ENCODE measurements around the gene SLC51B.

The SLC51B gene

GRCh38 chr15:65066001-65066634 lies 20.9 kb downstream of the SLC51B start:
- peak; percentile 36 for DNase-seq (ENCODE audit: low read depth)
- no peak for TF ChIP-seq CTCF (IDR thresholded peaks at IDR 0.05; ENCODE audit: low read length, missing control alignments)
- H3K4me3 ChIP-seq (replicated peaks; ENCODE audit: low read depth, low read length) = peak overlapping the region; percentile 13

DNA sequence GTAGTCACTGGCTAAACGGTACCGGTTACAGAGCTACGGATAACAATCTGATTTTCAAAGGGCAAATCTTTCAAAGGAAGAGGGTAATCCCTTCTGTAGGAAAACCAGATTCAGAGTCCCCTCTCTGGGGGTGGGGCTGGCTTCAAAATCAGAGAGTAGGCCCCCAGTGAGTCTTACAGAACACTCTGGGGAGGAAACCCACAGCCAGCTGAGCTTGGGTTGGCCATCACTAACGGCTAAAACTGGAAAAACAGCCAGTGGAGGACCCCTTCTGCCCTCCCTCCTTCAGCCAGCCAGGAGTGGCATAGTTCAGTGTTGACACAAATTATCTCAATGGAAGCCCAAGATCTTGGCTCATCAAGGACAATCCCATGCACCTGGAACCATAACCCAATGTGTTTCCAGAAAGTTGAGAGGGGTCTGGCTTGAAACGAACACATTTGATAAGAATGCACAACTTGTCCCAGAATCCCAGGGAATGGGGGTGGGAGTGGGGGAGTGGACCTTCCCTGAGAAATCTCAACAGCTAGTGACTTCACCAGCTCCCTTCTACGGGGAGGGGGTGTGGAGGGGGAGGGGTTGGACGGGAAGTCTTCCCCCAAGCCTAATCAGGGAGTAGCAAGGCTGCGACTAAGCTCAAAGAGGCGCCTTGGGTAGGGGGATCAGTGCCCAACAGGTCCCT lies 21.6 kb downstream of the SLC51B start:
- TF ChIP-seq CTCF (IDR thresholded peaks at IDR 0.05; ENCODE audit: low read length, missing control alignments) = no peak
- peak overlapping the region; percentile 42 for H3K4me3 ChIP-seq (replicated peaks; ENCODE audit: low read depth, low read length)
- DNase-seq (ENCODE audit: low read depth) = no peak

DNA sequence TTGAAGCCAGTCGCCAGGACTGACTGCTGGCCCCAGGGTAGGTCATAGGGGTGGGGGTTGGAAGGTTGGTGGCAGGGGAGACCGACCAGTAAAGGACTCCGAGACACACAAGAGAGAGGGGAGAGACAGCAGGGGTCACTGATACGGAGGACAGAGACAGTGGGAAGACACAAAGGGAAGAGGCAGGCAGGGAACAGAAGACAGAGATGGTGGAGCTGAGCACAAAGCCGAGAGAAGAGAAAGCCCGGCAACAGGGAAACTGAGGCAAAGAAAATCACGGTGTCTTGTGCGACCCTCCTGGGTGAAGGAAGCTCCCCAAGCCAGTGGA lies 22.1 kb downstream of the SLC51B start:
- TF ChIP-seq CTCF (IDR thresholded peaks at IDR 0.05; ENCODE audit: low read length, missing control alignments) = no peak
- DNase-seq (ENCODE audit: low read depth) = no peak
- H3K4me3 ChIP-seq (replicated peaks; ENCODE audit: low read depth, low read length) = peak overlapping the region; percentile 42

DNA sequence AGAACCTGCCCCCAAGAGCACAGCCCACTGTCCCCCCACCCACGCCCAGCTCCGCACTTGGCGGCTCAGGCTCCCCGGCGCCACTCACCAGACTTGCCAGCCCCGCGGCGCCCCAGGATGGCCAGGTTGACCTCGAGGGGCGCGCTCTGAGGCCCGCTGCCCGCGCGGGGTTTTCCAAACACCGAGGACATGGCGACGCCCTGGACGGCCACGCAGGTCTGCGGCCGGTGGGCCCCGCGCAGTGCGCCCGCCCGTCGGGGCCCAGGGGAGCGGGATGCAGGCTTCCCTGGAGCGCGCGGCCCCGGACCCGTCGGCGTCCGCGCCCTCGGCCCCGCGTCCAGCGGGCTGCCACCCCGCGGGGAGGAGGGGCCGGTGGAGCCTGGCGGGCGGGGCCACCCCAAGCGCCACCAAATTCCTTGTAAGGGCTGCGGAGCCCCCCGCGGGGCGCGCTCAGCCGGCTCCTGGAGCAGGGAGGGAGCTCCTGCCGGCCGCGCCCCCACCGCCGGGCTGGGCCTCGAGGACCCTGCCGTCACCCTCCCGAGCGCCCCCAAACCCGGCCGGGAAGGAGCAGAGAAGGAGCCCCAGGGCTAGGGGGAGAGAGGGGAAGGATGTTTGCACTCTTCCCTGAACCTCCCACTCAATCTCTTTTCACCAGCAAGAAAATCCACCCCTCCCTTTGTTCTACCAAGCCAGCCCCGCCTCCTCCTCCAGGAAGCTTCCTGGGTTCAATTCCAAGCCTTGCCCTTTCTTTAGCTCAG lies 22.6 kb downstream of the SLC51B start, which contains the start of gene RASL12:
Gene RASL12 (minus strand): TSS at position 347 of the 758 bp plus-strand sequence. CDS start 156 bp downstream, at position 191.
- peak within 1 kb of the TSS; percentile 42 for H3K4me3 ChIP-seq (replicated peaks; ENCODE audit: low read depth, low read length)
- no peak for TF ChIP-seq CTCF (IDR thresholded peaks at IDR 0.05; ENCODE audit: low read length, missing control alignments)
- DNase-seq (ENCODE audit: low read depth) = no peak

- H3K4me3 ChIP-seq (replicated peaks; ENCODE audit: low read depth, low read length) = no peak overlapping the region
- DNase-seq (ENCODE audit: low read depth) = no peak
- TF ChIP-seq CTCF (IDR thresholded peaks at IDR 0.05; ENCODE audit: low read length, missing control alignments) = no peak
Observed at GRCh38 chr15:65068403-65068788, 23.2 kb downstream of the SLC51B start.

DNA sequence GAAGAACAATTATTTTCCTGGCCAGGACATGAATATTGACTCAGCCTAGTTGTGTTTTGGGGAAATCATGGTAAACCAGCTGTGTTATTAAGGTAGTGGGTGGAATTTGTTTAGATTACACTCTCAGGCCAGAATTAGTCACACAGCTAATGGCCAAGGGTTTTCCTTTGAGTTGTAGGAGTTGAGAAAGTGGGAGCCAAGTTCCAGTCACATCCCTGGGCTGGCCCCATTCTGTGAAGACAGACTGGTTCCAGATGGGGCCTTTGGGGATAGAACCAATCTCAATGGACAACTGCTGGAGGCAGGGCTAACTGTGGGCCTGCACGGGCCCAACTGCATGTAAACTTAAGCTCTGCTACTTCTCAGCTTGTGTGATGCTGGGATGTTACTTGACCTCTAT lies 24.0 kb downstream of the SLC51B start:
- H3K4me3 ChIP-seq (replicated peaks; ENCODE audit: low read depth, low read length) = no peak overlapping the region
- TF ChIP-seq CTCF (IDR thresholded peaks at IDR 0.05; ENCODE audit: low read length, missing control alignments) = no peak
- peak; percentile 96 for DNase-seq (ENCODE audit: low read depth)

All from fibroblast of pulmonary artery (primary cell).